NCI-H2227 treated with DMSO at 0.1 percent for 48 hours (cell line): ENCODE measurements around the gene PANX1.

Experiments used
- DNase-seq: peaks from one replicate; lab custom pipeline; 2025; lab: John Stamatoyannopoulos, UW

PANX1 gene

GRCh38 chr11:94129512-94130297 lies 1.1 kb downstream of the PANX1 start:
- no peak for DNase-seq

GRCh38 chr11:94130298-94131046 lies 1.8 kb downstream of the PANX1 start:
- no peak for DNase-seq

GRCh38 chr11:94131047-94131717 lies 2.5 kb downstream of the PANX1 start:
- DNase-seq, result no peak

DNA sequence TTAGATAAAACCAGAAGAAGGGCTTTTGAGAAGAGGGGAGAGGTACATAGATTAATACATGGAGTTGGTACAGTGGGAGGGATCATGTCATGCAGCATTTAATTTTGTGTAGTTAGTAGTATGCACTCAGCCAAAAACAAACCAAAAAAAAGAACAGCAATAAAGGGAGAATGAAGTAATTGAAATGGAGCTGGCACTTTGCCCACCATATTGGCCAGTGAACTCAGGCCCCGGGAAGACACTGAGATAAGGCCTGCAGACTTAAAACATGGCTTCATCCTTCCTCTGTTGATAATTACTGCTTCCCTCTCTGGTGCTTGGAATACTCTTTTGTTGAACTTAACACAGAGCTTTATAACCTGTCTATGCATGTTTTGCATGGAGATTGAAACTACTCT lies 3.1 kb downstream of the PANX1 start:
- DNase-seq, result no peak

DNA sequence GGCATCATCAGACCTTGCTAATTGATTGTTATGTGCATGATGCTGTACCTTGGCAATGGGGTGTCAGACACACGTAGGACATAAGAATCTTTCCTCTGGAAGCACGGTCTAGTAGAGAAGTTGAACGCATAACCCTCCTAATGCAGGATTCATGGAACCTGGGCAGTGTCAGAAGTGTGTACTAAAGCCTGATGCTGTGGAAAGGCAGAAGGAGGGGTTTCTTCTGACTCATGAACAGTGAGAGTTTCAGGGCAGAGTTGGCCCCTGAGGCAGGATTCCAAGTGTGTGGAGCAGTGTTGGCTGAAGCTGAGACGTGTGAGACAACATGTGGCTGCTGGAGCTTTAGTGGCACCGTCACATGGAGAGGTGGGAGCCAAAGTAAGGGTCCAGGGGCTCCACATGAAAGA lies 3.5 kb downstream of the PANX1 start:
- DNase-seq, result no peak

- DNase-seq, result no peak
Measured at GRCh38 chr11:94132823-94133408, 4.3 kb downstream of the PANX1 start.

GRCh38 chr11:94133752-94134151 lies 5.1 kb downstream of the PANX1 start:
- no peak for DNase-seq

DNA sequence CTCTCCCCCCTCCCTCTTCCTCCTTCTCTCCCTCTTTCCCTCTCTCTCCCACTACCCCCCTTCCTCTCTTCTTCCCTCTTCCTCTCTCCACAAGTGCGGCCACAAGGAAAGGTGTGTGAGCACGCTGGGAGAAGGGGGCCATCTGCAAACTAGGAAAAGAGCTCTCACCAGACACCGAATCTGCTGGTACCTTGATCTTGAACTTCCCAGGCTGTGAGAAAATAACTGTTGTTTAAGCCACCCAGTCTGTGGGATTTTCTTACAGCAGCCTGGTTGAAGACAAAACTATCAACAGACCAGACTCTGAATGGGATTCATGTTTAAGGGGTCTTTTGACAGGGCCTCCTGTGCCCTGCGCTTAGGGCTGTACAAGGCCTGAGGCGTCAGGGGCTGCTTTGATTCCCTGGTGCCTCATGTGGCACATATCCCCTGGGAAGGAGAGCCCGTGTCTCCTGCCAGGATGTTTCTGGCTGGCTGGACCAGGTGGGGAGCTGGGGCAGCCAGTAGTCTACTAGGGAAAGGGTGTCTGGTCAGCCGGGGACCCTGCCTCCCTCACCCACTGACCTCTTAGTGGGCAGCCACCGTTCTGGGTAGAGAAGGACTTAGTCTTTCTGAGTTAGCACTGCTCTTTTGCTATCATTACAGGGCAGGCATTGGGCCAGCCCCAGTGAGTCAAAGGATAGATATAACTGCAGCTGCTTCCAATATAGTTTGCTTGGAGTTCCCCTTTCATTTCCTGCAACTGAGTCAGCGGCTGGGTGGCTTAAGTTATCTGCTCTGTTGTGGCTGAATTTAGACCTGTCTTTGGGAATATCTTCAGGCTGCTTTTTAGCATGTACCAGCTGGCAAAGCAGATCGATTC lies 6.2 kb downstream of the PANX1 start:
- no peak for DNase-seq

DNA sequence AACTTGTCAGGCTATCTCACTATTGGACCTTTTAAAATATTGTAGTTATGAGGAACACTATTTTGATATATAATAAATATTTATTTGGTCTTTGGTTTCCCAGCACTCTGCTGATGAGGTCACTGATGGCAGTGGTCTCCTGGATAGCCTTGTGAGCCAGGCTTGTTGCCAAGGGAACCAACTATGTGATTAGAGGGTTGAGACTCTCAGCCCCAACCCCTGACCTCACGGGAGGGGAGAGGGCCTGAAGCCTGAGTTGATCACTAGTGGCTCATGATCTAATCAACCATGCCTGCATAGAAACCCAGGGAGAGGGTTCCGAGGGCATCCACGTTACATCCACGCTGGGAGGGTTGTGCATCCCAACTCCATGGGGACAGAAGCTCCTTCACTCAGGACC lies 10.8 kb downstream of the PANX1 start:
- no peak for DNase-seq

- no peak for DNase-seq
Measured at GRCh38 chr11:94140154-94140655, 11.6 kb downstream of the PANX1 start.

DNA sequence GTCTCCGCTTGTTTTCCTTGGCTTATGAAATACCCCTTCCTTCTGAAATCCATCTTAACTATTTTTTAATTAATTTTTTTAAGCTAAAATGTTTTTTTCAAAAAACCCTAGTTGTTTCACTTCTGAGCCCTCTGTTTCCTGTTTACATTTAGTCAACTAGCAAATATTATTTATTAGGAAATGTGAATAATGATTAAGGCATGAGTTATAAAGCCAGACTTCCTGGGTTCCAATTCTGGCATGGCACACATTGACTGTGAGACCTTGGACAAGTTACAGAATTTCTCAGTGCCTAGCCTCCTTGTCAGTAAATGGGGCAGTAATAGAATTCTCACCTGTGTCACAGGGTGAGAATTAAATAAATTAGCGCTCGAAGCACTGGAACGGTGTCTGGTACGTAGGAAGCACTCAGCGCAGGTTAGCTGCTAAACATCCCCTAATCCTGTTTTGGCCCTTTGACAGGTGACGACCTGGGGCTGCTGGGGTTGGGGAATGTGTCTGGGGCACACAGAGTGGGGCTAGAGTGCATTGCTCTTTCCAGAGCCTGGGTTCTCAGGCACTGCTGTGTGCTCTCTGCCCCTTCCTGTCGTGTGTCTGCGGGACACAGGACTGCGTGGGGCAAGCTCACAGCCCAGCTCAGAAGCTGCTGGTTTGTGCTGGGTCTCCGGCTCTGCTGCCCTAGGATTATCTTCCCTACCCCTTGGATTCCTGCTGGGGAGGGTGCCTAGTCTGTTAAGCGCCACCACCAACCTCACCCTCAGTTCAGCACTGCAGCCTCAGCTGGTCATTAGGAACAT lies 13.1 kb downstream of the PANX1 start:
- DNase-seq, result no peak

DNA sequence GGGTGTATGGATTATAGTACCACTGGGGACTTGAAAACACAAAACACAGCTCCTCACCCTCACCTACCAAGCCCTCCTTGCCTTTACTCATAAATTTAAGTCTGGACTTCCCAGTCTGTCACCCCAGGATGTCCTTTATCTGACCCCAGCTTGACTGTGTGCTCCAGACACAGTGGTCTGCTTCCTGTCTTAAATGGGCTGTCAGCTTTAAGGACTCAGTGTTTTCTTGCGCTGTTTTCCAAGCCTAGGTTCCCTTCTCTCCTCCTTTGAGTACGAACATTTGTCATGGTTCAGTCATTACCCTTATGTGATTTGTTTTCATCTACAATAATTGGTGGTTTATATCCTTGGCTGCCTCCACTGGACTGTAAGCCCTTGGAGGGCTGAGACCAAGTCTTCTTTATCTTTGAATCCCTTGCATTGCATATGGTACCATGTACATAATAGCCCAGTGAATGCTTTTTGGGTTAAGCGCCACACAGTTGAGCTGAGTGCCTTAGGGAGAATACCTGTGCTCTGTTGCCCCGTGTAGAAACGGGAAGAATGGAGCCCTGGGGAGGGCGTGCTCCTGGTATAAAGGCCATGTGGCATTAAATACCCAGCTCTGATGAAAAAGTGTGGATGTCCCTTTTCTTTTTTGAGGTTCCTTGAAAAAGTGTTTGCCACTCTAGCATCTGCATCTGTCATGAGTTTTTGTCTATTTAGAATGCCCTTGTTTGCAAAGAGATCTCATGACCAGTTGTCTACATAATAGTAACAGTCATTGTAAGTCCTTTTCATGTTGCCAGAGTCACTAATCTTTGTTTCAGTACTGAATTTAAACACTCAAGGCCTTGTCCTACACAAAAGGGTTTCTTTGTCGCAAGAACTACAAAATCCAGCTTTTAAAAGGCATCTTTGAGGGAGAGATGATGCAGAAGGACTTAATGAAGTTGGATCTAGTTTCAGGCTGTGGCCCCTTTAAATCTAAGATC lies 14.0 kb downstream of the PANX1 start:
- no peak for DNase-seq

GRCh38 chr11:94144216-94144615 lies 15.6 kb downstream of the PANX1 start:
- no peak for DNase-seq

- DNase-seq, result no peak
Measured at GRCh38 chr11:94144664-94145063, 16.0 kb downstream of the PANX1 start.

DNA sequence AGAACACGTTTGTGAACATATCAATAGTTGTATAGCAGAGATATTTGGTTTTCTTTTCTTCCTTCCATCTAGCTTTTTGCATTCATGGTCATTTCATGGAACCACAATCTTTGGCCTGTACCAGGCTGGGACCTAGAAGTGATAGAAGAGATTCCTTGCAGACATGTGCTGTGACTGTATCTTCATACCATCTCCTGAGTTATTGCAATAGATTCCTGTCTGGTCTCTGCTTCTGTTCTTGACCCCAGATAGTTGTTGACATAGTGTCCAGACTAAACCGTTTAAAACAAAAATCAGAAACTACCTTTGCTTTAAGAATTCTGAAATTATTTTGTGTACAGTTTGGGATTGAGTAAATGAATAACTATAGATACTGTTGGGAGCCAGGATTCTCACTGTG lies 16.8 kb downstream of the PANX1 start:
- DNase-seq, result no peak

GRCh38 chr11:94145916-94146315 lies 17.3 kb downstream of the PANX1 start:
- no peak for DNase-seq

- DNase-seq, result no peak
Measured at GRCh38 chr11:94147433-94147845, 18.8 kb downstream of the PANX1 start.

- no peak for DNase-seq
Measured at GRCh38 chr11:94148189-94148588, 19.5 kb downstream of the PANX1 start.

- no peak for DNase-seq
Measured at GRCh38 chr11:94149431-94150017, 20.9 kb downstream of the PANX1 start.
